NCI-H774 (cell line): ENCODE results near the gene PRPS1.
"Not testable (repeated sequence)": the region's sequence is repeated elsewhere in the genome, so short reads cannot be mapped to it uniquely, and the experiment has no call there.

Source experiments
- DNase-seq: peaks from one replicate; lab custom pipeline; 2025; lab: John Stamatoyannopoulos, UW

PRPS1 gene

DNA sequence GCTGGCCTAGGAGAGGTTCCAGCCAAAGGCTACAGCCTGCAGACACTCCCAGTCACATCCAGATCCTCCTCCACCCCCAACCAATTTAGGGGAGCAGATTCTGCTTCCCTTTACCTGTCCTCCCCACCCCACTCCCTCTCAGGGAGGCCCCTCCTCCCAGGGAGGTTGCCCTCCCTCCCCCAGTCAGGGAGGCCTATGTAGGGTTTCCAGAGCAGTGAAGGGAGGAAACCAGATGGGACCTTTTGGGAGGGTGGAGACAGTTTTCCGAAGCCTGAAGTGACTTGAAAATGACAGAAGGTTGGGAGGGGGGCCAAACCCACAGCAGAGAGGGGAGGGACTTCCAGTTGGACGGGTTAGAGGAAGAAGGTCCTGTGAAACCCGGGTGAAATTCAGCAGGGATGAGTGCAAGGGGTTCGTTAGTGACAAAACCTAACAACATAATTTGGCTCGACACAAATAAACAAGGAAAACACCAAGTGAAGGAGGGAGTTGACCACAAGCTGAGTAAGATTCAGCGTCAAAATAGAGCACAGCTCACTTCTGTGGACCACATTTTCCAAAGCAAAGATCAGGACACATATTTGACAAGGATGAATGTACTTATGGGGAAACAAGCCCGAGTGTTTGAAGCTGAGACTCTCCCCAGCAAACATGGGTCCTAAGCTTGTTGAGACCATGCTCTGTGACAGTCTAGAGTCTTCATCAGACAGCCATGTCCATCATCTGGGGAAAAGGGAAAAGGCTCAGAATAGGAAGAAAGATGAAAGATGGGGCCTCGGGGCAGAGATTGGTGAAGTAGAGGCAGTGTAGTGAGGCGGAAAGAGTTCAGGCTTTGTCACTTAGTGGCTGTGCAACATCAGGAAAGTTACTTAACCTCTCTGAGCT, 46.4 kb downstream of the PRPS1 start:
- DNase-seq, result no peak

DNA sequence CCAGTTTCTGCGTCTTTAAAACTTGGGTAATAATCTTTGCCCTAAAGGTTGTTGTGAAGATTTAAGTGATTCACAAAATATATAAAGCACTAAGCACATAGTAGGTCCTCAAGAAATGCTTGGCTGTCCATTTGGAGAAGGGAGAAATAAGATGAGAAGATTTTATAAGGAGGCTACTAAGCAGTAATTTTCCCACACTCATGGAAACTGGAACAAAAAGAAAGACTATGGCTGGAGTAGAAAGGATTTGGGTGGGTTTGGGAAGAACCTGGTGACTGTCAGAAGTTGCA, 47.0 kb downstream of the PRPS1 start:
- no peak for DNase-seq

DNA sequence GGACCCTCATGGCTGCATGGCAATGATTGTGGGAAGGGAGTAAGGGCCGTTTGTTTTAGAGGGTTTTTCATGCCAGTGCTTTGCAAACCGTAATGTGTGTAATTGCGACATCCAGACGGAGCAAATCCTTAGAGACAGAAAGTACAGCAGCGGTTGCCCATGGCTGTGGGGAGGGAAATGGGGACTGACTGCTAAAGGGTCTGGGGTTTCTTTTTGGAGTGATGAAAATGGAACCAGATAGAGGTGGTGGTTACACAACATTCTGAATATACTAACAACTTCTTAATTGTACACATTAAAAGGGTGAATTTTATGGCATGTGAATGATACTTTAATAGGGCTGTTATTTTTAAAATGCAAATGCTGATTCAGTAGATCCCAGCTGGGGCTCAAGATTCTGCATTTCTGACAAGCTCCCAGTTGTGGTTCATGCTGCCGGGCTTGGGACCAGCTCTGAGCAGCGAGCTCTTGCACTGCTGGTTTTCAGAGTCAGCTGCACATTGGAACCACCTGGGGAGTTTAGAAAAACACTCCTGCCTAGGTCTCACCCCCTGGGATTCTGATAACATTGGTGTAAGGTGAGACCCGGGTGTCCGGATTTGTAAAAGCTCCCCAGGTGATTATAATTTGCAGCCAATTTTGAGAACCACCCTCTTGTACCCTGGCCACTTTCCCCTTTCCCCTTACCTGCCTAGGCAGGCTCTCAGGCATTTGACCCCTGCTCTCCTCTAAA, 47.7 kb downstream of the PRPS1 start:
- DNase-seq, result no peak

DNA sequence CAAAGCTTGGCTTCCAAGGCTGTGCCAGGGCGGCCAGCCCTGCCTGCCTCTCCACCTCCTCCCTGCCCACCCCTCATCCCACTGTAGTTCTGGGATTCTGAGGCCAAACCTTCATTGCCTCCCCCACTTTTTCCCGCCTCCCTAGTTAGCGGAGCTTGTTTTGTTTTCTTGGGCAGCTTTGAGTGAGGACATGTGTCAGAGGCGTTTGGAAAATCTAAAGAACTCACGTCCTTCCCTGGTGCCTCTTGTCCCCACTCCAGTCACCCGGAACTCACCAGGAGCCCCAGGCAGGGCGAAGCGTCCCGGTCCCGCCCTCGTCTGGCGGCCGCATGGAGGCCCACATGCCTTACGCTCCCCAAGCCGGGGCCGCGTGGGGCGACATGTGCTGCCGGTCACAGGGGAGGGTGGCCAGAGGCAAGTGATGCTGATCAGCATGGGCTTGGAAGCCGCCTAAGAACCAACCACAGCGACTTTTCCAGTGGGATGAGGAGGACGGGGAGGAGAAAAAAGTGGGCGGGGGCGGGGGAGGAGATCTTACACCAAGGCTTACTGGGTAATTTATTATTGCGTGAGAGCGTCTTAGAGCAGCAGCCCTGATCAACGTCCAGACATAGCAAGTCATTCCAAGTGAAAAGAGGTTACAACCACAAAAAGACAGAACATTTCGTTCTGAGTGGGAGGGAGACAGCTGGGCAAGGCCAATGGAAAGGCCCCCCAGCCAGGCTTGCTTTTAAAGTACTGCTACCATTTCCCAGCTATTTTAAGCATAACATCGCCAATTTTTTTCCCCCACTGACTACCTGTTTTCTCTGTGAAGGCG, 48.5 kb downstream of the PRPS1 start:
- no peak for DNase-seq

DNA sequence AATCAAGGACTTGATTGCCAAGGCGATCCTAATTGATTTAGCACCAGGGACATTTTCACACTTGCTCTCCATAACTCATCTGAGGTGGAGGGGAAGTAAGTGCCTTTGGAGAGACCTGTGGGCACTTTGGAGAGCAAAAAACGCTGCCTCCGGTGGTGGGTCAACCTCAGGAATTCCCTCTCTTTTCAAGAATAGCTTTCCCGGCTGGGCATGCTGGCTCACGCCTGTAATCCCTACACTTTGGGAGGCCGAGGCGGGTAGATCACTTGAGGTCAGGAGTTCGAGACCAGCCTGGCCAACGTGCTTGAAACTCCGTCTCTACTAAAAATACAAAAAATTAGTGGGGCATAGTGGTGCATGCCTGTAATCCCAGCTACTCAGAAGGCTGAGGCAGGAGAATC, 49.2 kb downstream of the PRPS1 start:
- DNase-seq, result no peak

DNA sequence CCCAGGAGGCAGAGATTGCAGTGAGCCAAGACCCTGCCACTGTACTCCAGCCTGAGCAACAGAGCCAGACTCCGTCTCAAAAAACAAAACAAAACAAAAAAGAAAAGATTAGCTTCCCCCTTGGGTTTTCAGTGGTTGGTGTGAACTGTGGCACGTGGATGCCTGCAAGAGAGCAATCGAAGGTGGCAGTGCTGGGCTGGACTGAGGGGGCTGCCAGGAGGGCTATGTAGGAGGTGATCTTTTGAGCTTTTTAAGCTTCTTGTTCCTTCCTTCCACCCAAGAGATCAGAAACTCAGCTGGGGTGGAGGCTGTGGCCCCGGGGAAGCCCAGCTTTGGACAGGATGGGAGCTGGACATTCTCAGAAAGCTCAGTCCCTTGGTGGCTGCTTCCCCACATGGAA, 49.6 kb downstream of the PRPS1 start:
- DNase-seq, result no peak

DNA sequence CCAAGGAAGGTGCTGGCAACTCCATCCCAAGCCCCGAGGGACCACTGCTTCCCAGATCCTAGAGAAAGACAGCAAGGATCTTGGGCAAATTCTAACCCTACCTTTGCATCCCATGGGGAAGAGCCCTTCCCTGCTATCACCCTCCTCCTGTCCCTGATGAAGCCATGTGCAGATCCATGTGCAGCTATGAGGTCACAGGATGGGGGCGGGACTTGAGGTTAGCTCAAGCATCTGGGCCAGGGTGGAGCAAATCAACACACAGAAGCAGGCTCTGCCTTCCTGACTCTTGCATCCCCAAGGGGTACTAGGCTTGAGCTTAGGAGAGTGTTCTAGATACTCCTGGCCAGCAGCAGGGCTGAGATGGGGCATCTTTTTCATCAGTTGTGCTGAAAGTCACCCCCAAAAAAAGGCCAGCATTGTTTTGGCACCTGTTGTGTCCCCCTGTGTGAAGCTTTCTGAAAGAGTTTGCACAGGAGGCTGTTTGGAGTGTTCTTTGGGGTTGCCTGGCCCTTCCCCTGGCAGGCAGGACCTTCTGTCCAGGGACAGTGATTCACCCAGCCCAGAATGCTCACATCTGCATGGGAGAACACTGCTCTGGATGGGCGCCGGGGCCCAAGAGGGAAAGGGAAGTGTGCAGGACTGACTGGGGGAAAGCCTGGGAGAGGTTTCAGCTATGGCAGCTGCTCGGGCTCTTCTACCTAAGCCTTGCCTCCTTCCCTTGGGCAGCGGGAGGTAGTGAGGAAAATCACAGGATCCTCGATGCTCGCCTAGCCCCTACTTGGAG, 50.8 kb downstream of the PRPS1 start:
- DNase-seq, result no peak

DNA sequence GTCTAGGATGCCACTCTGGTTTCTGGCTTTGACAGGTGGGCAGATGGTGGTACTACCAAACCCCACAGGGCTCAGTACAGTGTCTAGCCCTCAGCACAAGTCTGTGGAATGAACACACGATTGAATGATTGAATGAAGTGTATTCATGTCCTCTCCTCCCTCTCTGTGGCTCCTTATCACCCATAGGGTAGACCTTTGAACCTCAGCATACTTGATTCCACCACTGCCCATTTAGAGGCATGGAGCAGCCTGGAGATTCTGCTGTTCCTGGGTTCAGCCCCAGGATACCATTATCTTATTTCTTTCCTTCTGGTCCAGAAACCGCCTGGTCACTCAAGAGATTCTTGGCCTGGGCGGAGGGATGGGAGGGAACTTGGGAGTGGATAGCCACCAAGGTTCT, 53.9 kb downstream of the PRPS1 start:
- DNase-seq, result no peak

DNA sequence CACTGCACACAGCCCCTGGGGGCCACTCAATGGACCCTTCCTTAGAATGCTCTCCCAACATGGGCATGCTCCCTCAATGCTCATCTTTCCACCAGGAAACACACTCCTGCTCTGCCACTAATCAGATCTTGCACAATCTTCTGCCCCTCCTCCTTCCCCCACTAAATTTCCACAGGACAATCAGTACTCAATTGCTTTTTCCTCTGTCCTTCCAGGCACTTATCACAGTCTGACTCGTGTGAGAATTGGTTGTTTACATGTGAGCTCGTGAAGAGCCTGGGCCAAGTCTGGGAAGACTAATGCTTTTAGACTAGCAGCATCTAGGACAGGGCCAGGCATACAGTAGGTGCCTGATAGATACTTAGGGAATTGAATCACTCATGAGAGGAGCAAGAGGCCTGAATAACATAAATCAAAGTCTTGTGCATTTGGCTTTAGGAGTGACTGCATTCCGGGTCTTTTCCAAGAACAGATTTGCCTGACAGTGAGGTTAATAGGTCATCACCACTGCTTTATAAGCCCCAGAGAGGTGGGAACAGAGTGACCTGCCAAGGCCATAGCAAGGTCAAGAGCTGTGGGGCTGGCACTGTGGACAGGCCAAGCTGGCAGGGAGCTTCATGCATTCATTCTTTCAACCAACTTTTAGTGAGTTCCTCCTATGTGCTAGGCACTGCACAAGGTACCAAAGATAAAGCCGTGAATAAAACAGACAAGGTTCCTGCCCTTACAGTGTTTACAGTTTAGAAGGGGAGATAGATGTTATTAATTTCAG, 55.0 kb downstream of the PRPS1 start:
- no peak for DNase-seq

DNA sequence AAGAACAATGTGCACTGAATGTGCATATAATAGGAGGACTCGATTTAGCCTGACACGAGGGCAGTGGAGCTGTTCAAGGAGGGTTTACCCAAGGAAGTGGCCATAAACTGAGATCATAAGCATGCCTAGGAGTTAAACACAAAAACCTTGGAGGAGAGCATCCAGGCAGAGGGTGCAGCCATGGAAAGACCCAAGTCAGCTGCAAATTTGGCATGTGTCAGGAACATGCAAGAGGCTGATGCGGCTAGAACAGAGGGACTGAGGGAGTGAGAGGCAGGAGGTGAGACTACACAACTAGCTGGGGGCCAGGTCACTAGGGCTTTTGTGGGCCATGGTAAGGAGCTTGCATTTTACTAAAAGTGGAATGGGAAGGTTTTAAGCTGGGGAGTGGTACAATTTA, 55.6 kb downstream of the PRPS1 start:
- no peak for DNase-seq

DNA sequence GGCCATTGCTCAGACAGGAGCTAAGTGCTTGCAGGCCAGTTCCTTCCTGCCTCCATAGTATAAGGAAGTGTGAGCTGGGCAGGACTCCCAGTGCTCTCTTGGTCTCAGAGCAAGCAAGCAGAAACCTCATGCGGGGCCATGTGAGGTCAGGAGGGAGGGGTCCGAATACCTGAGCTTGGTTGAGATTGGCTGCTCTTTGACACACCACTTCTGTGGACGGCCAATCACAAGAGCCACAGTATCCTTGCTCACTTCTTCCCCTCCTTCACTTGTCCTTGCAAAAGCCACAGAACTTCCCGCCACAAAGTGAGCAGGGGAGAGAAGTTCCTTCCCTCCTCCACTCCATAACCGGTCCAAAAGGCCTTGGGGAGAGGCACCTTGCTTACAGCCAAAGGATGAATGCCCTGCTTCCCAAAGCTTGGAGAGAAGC, 56.7 kb downstream of the PRPS1 start:
- no peak for DNase-seq

DNA sequence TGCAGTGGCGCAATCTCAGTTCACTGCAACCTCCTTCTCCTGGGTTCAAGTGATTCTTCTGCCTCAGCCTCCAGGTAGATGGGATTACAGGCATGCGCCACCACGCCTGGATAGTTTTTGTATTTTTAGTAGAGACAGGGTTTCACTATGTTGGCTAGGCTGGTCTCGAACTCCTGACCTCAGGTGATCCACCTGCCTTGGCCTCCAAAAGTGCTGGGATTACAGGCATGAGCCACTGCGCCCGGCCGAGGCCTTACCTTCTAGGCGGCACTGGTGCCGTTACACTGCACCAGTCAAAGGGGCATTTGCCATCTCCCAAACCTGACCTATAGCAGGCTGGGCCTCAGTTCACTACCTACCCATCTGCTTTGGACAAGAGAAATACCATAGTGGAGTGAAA, 57.3 kb downstream of the PRPS1 start:
- DNase-seq, result not testable (repeated sequence)

DNA sequence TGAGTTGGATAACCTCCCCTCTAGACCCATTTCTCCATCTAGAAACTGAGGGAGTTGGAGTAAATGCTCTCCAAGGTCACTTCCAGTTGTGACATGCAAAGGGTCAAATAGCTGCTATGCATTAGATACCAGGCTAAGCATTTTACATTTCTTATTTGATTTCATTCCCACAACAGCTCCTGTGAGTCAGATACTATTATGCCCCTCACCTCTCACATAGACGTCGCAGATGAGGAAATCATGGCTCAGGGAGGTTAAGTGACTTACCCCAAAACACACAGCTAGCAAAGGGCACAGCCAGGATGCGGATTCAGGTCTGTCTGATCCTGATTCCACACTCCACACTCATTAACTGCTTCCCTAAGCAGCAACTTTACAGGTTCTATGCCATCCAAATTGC, 57.7 kb downstream of the PRPS1 start:
- no peak for DNase-seq

DNA sequence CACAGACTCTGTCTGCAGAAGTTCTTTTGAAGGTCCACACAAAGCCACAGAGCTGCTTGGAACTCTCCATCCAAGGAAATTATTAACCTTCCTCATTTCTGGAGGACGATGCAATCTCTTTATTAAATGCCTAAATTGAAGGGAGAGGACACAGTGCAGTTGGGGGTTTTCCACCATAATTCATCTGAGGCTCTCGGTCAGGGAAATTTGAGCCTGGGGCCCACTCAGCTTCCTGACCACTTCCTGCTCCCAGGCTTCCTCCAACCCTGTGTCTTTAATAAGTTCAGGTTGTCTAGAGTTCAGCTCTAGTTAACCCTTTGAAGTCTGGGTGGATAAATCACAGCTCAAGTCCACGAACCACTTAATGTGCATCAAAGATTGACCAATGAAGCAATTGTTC, 58.5 kb downstream of the PRPS1 start:
- no peak for DNase-seq

DNA sequence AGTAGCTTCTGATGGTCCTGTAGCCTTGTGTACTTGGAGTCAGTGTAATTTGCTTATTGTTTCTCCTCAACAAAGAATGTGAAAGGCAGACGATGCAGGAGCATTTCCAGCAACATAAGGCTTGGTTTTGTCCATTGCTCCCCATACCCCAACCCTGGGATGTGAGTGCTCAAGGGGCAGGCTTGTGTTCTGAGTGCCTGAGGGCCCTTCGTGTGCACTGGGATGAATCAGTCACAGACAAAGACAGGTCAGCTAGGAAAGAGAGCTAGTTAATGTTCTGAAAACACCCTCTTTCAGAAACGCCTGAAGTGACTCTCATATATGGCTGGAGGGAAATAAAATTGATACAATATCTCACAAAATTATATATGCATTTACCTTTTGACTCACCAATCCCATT, 59.1 kb downstream of the PRPS1 start:
- no peak for DNase-seq

DNA sequence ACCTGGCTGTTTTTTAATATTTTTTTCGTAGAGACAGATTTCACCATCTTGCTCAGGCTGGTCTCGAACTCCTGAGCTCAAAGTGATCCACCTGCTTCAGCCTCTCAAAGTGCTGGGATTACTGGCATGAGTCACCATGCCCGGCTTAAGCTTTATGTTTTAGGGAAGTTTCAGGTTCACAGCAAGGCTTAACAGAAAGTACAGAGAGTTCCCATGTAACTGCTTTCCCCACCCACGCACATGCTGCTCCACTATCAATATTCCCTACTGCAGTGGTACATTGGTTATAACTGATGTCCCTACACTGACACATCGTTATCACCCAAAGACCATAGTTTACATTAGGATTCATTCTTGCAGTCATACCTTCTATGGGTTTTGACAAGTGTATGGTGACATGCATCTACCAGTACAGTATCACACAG, 62.7 kb downstream of the PRPS1 start:
- no peak for DNase-seq

DNA sequence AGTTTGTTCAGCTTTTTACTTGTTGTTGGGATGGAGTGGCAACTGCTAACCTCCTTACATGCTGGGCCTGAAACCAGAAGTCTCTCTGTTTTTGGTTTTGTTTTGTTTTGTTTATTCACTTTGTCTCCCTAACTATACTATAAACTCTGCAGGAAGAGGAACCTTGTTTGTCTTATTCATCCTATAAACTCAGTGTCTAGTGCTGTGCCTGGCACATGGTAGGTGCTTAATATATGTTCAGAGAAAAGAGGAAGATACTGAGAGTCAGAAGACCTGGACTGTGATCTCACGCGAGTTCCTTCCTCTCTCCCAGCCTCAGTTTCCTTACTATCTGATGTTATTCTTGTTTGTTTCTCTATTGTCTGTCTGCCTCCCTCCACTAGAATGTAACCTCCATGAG, 71.3 kb downstream of the PRPS1 start:
- no peak for DNase-seq

DNA sequence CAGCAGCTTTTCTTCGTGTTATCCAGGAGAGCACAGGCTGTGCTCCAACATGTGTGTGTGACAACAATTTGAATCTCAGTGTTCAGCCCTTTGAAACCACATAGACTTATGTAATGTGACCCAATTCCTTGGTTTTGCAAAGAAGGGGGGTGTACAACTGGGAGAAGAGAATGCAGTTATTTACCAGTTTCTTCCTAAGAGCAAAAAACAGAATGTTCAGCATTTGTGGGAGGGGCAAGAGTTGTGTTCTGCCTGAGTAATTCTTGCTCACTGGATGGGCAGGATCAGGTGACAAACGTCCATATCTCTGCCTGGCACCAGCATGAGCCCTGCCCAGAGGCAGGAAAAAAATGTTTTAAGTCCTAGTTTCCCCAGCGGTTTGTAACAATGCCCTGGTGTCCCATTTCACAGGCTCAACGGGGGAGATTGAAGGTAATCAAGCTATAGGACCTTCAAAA, 72.0 kb downstream of the PRPS1 start:
- no peak for DNase-seq
